IMR-90 (cell line): ENCODE results near the gene DNAJC19. TPM values are rescaled to one million over a fixed set of nuclear protein-coding genes. Genes with fewer than 3 reads are reported as not detected.

Experiments
- ATAC-seq: fragments of 200-7000 bp; cut with Tn5 transposase; 2 replicates; pipeline ENCODE4 v1.9.1; 2020; ENCODE audit warnings: low read depth, mild to moderate bottlenecking, moderate library complexity
- BruUV-seq: library from RNA; stranded (reverse); fragments of 400-500 nt; replicated peaks from 2 replicates; lab custom pipeline; 2021; lab: Mats Ljungman, UMichigan
- CTCF ChIA-PET: fragments of 300-600 bp; formaldehyde crosslinking; extraction: SDS; loops from one replicate; lab custom pipeline; 2021; ENCODE audit warnings: antibody characterized with exemption; lab: Yijun Ruan, JAX
- POLR2A ChIA-PET: fragments of 300-600 bp; sonication (Branson Sonifier 250); formaldehyde crosslinking; loops from one replicate; lab custom pipeline; 2022; ENCODE audit warnings: antibody characterized with exemption; ENCODE audit not compliant: unreplicated experiment; lab: Charles Lee
- DNase-seq: peaks from one replicate; pipeline ENCODE4 v3.0.0; 2013
- H2AFZ ChIP-seq: replicated peaks from 2 replicates; pipeline ENCODE3; 2013; ENCODE audit warnings: low read length, mild to moderate bottlenecking; ENCODE audit not compliant: poor library complexity
- H2AK5ac ChIP-seq: 2 replicates; pipeline ENCODE4 v1.6.1; 2013; ENCODE audit warnings: low read depth, low read length, inconsistent platforms
- H2AK9ac ChIP-seq: replicated peaks from 2 replicates; pipeline ENCODE3; 2013; ENCODE audit warnings: mild to moderate bottlenecking, low read depth, low read length, moderate library complexity; ENCODE audit not compliant: poor library complexity
- H2BK120ac ChIP-seq: 2 replicates; pipeline ENCODE4 v1.6.1; 2013; ENCODE audit warnings: low read depth, low read length, inconsistent platforms
- H2BK15ac ChIP-seq: 3 replicates; pipeline ENCODE4 v1.6.1; 2013; ENCODE audit warnings: low read depth, low read length, inconsistent platforms
- H2BK20ac ChIP-seq: 2 replicates; pipeline ENCODE4 v1.6.1; 2013; ENCODE audit warnings: low read depth, mild to moderate bottlenecking, inconsistent platforms, low read length, moderate library complexity
- H2BK5ac ChIP-seq: 2 replicates; pipeline ENCODE4 v1.6.1; 2013; ENCODE audit warnings: mild to moderate bottlenecking, low read depth, low read length, inconsistent platforms; ENCODE audit not compliant: poor library complexity, severe bottlenecking
- H3K14ac ChIP-seq: replicated peaks from 2 replicates; pipeline ENCODE4 v1.6.1; 2013; ENCODE audit warnings: low read depth, low read length, inconsistent platforms
- H3K18ac ChIP-seq: 2 replicates; pipeline ENCODE4 v1.6.1; 2013; ENCODE audit warnings: low read depth, low read length, control low read depth
- H3K23ac ChIP-seq: 2 replicates; pipeline ENCODE4 v1.6.1; 2013; ENCODE audit warnings: low read depth, low read length, inconsistent platforms
- H3K27ac ChIP-seq: 2 replicates; pipeline ENCODE4 v1.5.1; 2013; ENCODE audit warnings: mild to moderate bottlenecking, control low read depth, low read length; ENCODE audit not compliant: insufficient read depth
- H3K27me3 ChIP-seq: 2 replicates; pipeline ENCODE4 v1.6.1; 2013; ENCODE audit warnings: low read length; ENCODE audit not compliant: control insufficient read depth, insufficient read depth
- H3K36me3 ChIP-seq: 2 replicates; pipeline ENCODE4 v1.6.1; 2013; ENCODE audit warnings: low read length, mixed read lengths; ENCODE audit not compliant: control insufficient read depth, insufficient read depth
- H3K4ac ChIP-seq: 2 replicates; pipeline ENCODE4 v1.6.1; 2013; ENCODE audit warnings: low read depth, low read length, inconsistent platforms
- H3K4me1 ChIP-seq: 2 replicates; pipeline ENCODE4 v1.6.1; 2013; ENCODE audit warnings: low read length, mixed read lengths; ENCODE audit not compliant: control insufficient read depth, insufficient read depth
- H3K4me2 ChIP-seq: 2 replicates; pipeline ENCODE4 v1.6.1; 2013; ENCODE audit warnings: low read depth, mild to moderate bottlenecking, control low read depth, low read length, moderate library complexity
- H3K4me3 ChIP-seq: 2 replicates; pipeline ENCODE4 v1.5.1; 2013; ENCODE audit warnings: low read depth, mild to moderate bottlenecking, control low read depth, low read length, moderate library complexity; ENCODE audit not compliant: insufficient read depth
- H3K56ac ChIP-seq: 2 replicates; pipeline ENCODE4 v1.6.1; 2013; ENCODE audit warnings: low read length, inconsistent platforms; ENCODE audit not compliant: insufficient read depth; ENCODE audit errors: extremely low read depth
- H3K79me1 ChIP-seq, 2 experiments: 2 replicates each; pipeline ENCODE4 v1.6.1; 2013; ENCODE audit warnings: low read length in 2 of 2, inconsistent platforms in 1 of 2, low read depth in 1 of 2
- H3K9ac ChIP-seq: 2 replicates; pipeline ENCODE4 v1.6.1; 2013; ENCODE audit warnings: low read depth, low read length, control low read depth
- H3K9me1 ChIP-seq: 2 replicates; pipeline ENCODE4 v1.6.1; 2013; ENCODE audit warnings: low read length, inconsistent platforms; ENCODE audit not compliant: insufficient read depth
- H3K9me3 ChIP-seq: 2 replicates; pipeline ENCODE4 v1.6.1; 2013; ENCODE audit warnings: low read length; ENCODE audit not compliant: control insufficient read depth, insufficient read depth
- H4K20me1 ChIP-seq: 2 replicates; pipeline ENCODE4 v1.6.1; 2013; ENCODE audit warnings: low read length, inconsistent platforms; ENCODE audit not compliant: insufficient read depth
- H4K5ac ChIP-seq: 2 replicates; pipeline ENCODE4 v1.6.1; 2013; ENCODE audit warnings: mild to moderate bottlenecking, low read depth, low read length, control low read depth
- H4K8ac ChIP-seq, 2 experiments: 2 replicates each; pipeline ENCODE4 v1.6.1; 2013; ENCODE audit warnings: low read depth in 2 of 2, low read length in 2 of 2, control low read depth in 1 of 2, inconsistent platforms in 1 of 2
- H4K91ac ChIP-seq: 2 replicates; pipeline ENCODE4 v1.6.1; 2013; ENCODE audit warnings: low read depth, low read length, inconsistent platforms; ENCODE audit not compliant: insufficient read depth
- BHLHE40 ChIP-seq: fragments of 150-350 bp; IDR thresholded peaks from 2 replicates; pipeline ENCODE4 v1.6.1; 2016; ENCODE audit warnings: mild to moderate bottlenecking, low read depth, low read length
- CEBPB ChIP-seq: IDR thresholded peaks from 2 replicates; pipeline ENCODE4 v1.6.1; 2012; ENCODE audit warnings: low read depth, low read length, improper control_type of control experiment
- CHD1 ChIP-seq: IDR thresholded peaks from 2 replicates; pipeline ENCODE4 v1.6.1; 2012; ENCODE audit warnings: low read depth, low read length, improper control_type of control experiment
- FOS ChIP-seq: fragments of 150-350 bp; IDR thresholded peaks from 2 replicates; pipeline ENCODE4 v1.6.1; 2016; ENCODE audit warnings: low read depth, low read length
- MAFK ChIP-seq: IDR thresholded peaks from 2 replicates; pipeline ENCODE4 v1.6.1; 2012; ENCODE audit warnings: low read depth, low read length, improper control_type of control experiment
- MAZ ChIP-seq: IDR thresholded peaks from 2 replicates; pipeline ENCODE4 v1.6.1; 2012; ENCODE audit warnings: low read depth, mild to moderate bottlenecking, low read length, improper control_type of control experiment, moderate library complexity, borderline replicate concordance
- MXI1 ChIP-seq: IDR thresholded peaks from 2 replicates; pipeline ENCODE4 v1.6.1; 2012; ENCODE audit warnings: low read depth, mild to moderate bottlenecking, low read length, moderate library complexity, borderline replicate concordance
- NFE2L2 ChIP-seq: fragments of 150-350 bp; IDR thresholded peaks from 2 replicates; pipeline ENCODE4 v1.6.1; 2016; ENCODE audit warnings: low read depth, mild to moderate bottlenecking, low read length
- POLR2A ChIP-seq: IDR thresholded peaks from 2 replicates; pipeline ENCODE4 v1.6.1; 2012; ENCODE audit warnings: mild to moderate bottlenecking, low read depth, low read length
- RAD21 ChIP-seq: IDR thresholded peaks from 2 replicates; pipeline ENCODE4 v1.6.1; 2012; ENCODE audit warnings: low read length, improper control_type of control experiment
- RCOR1 ChIP-seq: IDR thresholded peaks from 2 replicates; pipeline ENCODE4 v1.6.1; 2012; ENCODE audit warnings: mild to moderate bottlenecking, low read length, improper control_type of control experiment; ENCODE audit not compliant: insufficient replicate concordance
- RFX5 ChIP-seq: IDR thresholded peaks from 2 replicates; pipeline ENCODE4 v1.8.0; 2012; ENCODE audit warnings: low read depth, mild to moderate bottlenecking, low read length, moderate library complexity
- SMC3 ChIP-seq: fragments of 150-350 bp; IDR thresholded peaks from 2 replicates; pipeline ENCODE4 v1.6.1; 2016; ENCODE audit warnings: low read depth, mild to moderate bottlenecking, antibody characterized with exemption, low read length, moderate library complexity
- WGBS, 2 experiments: methylation state at CpG; one replicate each; pipeline versions ENCODE4 v1.1.5 to v1.1.7; 2013; ENCODE audit warnings: missing lambda C conversion rate in 2 of 2; ENCODE audit not compliant: insufficient read length in 1 of 2; ENCODE audit errors: extremely low coverage in 2 of 2; 5-methylcytosine and 5-hydroxymethylcytosine counted together
- dilution Hi-C: fragments of 300-500 bp; cut with HindIII; formaldehyde crosslinking; loops from one replicate; pipeline ENCODE4 v1.14.3; 2018; ENCODE audit warnings: low sequenced_read_pairs; ENCODE audit not compliant: unreplicated experiment
- in situ Hi-C: fragments of 300-500 bp; cut with MboI; formaldehyde crosslinking; loops from 3 replicates; pipeline ENCODE4 v1.14.3; 2019; ENCODE audit warnings: low sequenced_read_pairs, inconsistent platforms, mixed read lengths
- intact Hi-C: fragments of 100-400 bp; cut with micrococcal nuclease; formaldehyde crosslinking; loops from 2 replicates; pipeline ENCODE4 v1.10.0; 2022
- polyA plus RNA-seq, 3 experiments: library from polyadenylated mRNA; depleted of rRNA; stranded (reverse); fragments of >200 nt; gene quantifications; 2 replicates each; pipeline ENCODE4 v1.2.3, GENCODE V29; 2012; ENCODE audit warnings: low replicate concordance in 1 of 3
- total RNA-seq: library from RNA; depleted of rRNA; stranded (reverse); fragments of >200 nt; gene quantifications from 2 replicates; pipeline ENCODE4 v1.2.3, GENCODE V29; 2012
- TF ChIP-seq, protein P1 (sequence below): conservative IDR thresholded peaks from 2 replicates; pipeline ENCODE4 v1.5.1; 2012; ENCODE audit warnings: mild to moderate bottlenecking, low read depth, low read length, improper control_type of control experiment
- TF ChIP-seq, protein P2 (sequence below): fragments of 150-350 bp; IDR thresholded peaks from 2 replicates; pipeline ENCODE4 v1.6.1; 2017; ENCODE audit warnings: mild to moderate bottlenecking, antibody characterized with exemption, low read length, low read depth
- TF ChIP-seq, protein P3 (sequence below): fragments of 150-350 bp; IDR thresholded peaks from 2 replicates; pipeline ENCODE4 v1.6.1; 2016; ENCODE audit warnings: low read depth, mild to moderate bottlenecking, low read length, moderate library complexity, borderline replicate concordance

The DNAJC19 gene
- total and polyA plus RNA-seq, 2 of the 4 experiments (the other 2 are of a cell fraction): 16.0 to 39.4 TPM

DNA sequence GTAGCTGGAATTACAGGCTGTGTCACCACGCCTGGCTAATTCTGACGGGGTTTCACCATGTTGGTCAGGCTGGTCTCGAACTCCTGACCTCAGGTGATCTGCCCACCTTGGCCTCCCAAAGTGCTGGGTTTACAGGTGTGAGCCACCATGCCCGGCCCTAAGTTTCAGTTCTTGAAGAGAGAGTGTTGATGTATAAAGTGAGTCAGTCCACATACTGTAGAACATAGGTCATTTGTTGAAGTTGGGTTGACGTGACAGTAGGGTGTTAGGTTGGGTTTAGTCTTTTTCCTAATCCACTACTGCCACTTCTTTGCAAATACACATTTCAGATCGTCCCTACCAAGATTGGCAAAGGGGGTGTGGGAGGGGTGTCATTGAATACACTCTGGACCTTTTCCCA, 15.2 kb downstream of the DNAJC19 start:
- ATAC-seq (no peak), DNase-seq (peak; percentile 2)
- H2AK9ac ChIP-seq: no peak overlapping the region
- no peaks in the 10 kb centered on the region for H3K4me1 ChIP-seq
- no peak overlapping the region for H3K27ac ChIP-seq
- H3K18ac ChIP-seq: no peak overlapping the region
- no peak overlapping the region for H3K4me3 ChIP-seq
- no peak overlapping the region for H4K8ac ChIP-seq
- H3K4ac ChIP-seq: no peak overlapping the region
- H2AK5ac ChIP-seq: no peak overlapping the region
- no peak overlapping the region for H3K56ac ChIP-seq
- dilution Hi-C loops (no loop called here), intact Hi-C loops (loop anchor here (5.0 to 10.0 kb wide), 2 partner anchors 42 to 359 kb away; no protein-coding TSS in a partner anchor), in situ Hi-C loops (loop anchor here (25.0 kb wide), 1 partner anchor 1387 kb away; no protein-coding TSS in a partner anchor)
- POLR2A ChIA-PET: no interaction called here
- 100% methylated on average over 3 of the region's 6 CpGs; no CpG with 5 or more reads in 1 of the 2 experiments for WGBS, 2 experiments
- peaks cover 25% of the 10 kb centered on the region for H3K36me3 ChIP-seq
- no peaks in the 10 kb centered on the region for H3K9me3 ChIP-seq
- 0 out of 2 replicates have a peak, but pooled peaks cover 4% of the 10 kb centered on the region for H3K9me1 ChIP-seq
- no peak overlapping the region for H2BK20ac ChIP-seq
- no peak overlapping the region for H2AFZ ChIP-seq
- no peak overlapping the region for H4K5ac ChIP-seq
- no peak overlapping the region for H3K4me2 ChIP-seq
- no peak overlapping the region for H3K9ac ChIP-seq
- no peak overlapping the region for H4K91ac ChIP-seq
- H3K14ac ChIP-seq: no peak overlapping the region
- TF ChIP-seq MAFK (no peak), RCOR1 (no peak), FOS (no peak), MXI1 (no peak), MAZ (no peak), RAD21 (no peak), BHLHE40 (no peak), RFX5 (no peak), SMC3 (no peak), NFE2L2 (no peak), CHD1 (no peak), CEBPB (no peak), POLR2A (no peak)
- TF ChIP-seq, protein P1, sequence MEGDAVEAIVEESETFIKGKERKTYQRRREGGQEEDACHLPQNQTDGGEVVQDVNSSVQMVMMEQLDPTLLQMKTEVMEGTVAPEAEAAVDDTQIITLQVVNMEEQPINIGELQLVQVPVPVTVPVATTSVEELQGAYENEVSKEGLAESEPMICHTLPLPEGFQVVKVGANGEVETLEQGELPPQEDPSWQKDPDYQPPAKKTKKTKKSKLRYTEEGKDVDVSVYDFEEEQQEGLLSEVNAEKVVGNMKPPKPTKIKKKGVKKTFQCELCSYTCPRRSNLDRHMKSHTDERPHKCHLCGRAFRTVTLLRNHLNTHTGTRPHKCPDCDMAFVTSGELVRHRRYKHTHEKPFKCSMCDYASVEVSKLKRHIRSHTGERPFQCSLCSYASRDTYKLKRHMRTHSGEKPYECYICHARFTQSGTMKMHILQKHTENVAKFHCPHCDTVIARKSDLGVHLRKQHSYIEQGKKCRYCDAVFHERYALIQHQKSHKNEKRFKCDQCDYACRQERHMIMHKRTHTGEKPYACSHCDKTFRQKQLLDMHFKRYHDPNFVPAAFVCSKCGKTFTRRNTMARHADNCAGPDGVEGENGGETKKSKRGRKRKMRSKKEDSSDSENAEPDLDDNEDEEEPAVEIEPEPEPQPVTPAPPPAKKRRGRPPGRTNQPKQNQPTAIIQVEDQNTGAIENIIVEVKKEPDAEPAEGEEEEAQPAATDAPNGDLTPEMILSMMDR: no peak
- TF ChIP-seq, protein P2, sequence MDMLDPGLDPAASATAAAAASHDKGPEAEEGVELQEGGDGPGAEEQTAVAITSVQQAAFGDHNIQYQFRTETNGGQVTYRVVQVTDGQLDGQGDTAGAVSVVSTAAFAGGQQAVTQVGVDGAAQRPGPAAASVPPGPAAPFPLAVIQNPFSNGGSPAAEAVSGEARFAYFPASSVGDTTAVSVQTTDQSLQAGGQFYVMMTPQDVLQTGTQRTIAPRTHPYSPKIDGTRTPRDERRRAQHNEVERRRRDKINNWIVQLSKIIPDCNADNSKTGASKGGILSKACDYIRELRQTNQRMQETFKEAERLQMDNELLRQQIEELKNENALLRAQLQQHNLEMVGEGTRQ: no peak
- TF ChIP-seq, protein P3, sequence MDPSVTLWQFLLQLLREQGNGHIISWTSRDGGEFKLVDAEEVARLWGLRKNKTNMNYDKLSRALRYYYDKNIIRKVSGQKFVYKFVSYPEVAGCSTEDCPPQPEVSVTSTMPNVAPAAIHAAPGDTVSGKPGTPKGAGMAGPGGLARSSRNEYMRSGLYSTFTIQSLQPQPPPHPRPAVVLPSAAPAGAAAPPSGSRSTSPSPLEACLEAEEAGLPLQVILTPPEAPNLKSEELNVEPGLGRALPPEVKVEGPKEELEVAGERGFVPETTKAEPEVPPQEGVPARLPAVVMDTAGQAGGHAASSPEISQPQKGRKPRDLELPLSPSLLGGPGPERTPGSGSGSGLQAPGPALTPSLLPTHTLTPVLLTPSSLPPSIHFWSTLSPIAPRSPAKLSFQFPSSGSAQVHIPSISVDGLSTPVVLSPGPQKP: no peak
- H3K79me1 ChIP-seq: peaks cover 5 to 13% of the 10 kb centered on the region in 2 experiments; a peak in 2 of 4 replicates
- no peak overlapping the region for H2BK5ac ChIP-seq
- no peak overlapping the region for H3K23ac ChIP-seq
- CTCF ChIA-PET: no interaction called here
- H2BK15ac ChIP-seq: no peak overlapping the region
- no peaks in the 10 kb centered on the region for H4K20me1 ChIP-seq
- H2BK120ac ChIP-seq: no peak overlapping the region
- no TSS peak for BruUV-seq
- H3K27me3 ChIP-seq: no peaks in the 10 kb centered on the region
